HAP-1 (cell line): Measurements from ENCODE around the gene PFKP.

Source experiments
- DNase-seq, 2 experiments: peaks; one replicate each; pipeline ENCODE4 v3.0.0-alpha.2; 2016 to 2020; ENCODE audit warnings: low spot score in 2 of 2
- H3K27me3 ChIP-seq: fragments of 250-450 bp; sonication (Bioruptor Pico); 2 replicates; pipeline ENCODE4 v1.5.1; 2020; ENCODE audit warnings: low read depth, mild to moderate bottlenecking, moderate library complexity
- H3K36me3 ChIP-seq: fragments of 250-450 bp; sonication (Bioruptor Pico); replicated peaks from 2 replicates; pipeline ENCODE4 v1.5.1; 2020; ENCODE audit warnings: mild to moderate bottlenecking
- H3K4me1 ChIP-seq: fragments of 250-450 bp; sonication (Bioruptor Pico); 2 replicates; pipeline ENCODE4 v1.5.1; 2020; ENCODE audit warnings: mild to moderate bottlenecking
- H3K4me3 ChIP-seq: fragments of 250-450 bp; sonication (Bioruptor Pico); 2 replicates; pipeline ENCODE4 v1.5.1; 2020; ENCODE audit warnings: mild to moderate bottlenecking, moderate library complexity
- H3K9me3 ChIP-seq: fragments of 250-450 bp; sonication (Bioruptor Pico); 2 replicates; pipeline ENCODE4 v1.5.1; 2020; ENCODE audit warnings: mild to moderate bottlenecking, moderate library complexity
- in situ Hi-C: fragments of 300-500 bp; cut with MboI; formaldehyde crosslinking; loops from 3 replicates; pipeline ENCODE4 v1.14.3; 2020; ENCODE audit warnings: low sequenced_read_pairs, inconsistent platforms, mixed read lengths

PFKP gene

DNA sequence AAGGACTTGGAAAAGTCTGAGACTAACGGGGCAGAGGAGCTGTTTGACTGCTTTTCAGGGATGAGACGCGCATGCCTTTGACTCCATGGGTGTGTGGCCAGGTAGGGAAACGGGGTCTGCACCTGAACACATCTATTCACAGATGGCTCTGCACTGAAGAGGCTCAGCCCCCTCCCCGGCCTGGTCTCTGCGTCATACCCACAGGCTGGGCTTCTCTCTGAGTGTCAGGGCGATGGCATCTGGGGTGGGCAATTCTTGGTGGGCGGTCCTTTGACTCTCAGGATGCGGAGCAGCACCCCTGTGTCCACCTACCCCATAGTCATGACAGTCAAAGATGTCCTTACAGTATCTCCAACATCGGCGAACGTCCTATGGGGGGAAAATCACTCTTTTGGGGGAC, 23.0 kb downstream of the PFKP start:
- no peak overlapping the region for H3K4me3 ChIP-seq
- H3K36me3 ChIP-seq: peaks cover 24% of the 10 kb centered on the region
- no peaks in the 10 kb centered on the region for H3K9me3 ChIP-seq
- H3K4me1 ChIP-seq: peaks cover 4% of the 10 kb centered on the region
- no peaks in the 10 kb centered on the region for H3K27me3 ChIP-seq
- no peak for DNase-seq
- in situ Hi-C loops: no loop called here

DNA sequence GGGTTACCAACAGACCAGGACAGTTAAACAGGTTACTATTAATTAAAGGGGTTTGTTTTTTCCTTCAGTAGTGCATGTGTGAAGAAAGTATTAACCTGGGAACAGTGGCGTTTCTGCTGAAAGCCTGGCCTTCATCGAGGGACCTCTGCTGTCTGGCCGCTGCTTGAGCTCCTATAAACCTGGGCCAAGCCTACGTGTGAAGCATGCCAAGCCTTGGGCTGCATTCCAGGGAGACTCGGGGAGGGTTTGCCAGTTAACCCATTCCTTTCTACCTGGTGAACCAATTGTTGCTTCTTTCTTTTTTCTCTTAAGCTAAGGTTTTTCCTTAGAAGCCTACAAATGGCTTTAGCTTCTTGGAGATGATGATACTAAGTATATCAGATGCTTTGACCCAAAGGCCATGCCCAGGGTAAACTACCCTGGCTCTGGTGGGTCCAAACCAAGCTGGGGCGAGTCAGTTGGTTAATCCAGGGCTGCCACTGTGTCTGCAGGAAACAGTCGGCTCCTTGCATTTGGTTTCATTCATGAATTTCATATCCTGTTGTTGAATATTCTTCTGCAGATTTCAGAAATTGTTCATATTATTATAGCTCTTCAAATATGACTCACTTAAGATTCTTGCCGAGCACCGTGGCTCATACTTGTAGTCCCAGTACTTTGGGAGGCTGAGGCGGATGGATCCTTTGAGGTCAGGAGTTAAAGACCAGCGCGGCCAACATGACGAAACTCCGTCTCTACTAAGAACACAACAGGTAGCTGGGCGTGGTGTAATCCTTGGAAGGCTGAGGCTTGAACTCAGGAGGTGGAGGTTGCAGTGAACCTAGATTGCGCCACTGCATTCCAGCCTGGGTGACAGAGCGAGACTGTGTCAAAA, 23.8 kb downstream of the PFKP start:
- Histone ChIP-seq H3K9me3 (no peaks in the 10 kb centered on the region), H3K4me3 (no peak overlapping the region), H3K27me3 (no peaks in the 10 kb centered on the region), H3K4me1 (peaks cover 7% of the 10 kb centered on the region), H3K36me3 (peaks cover 22% of the 10 kb centered on the region)
- in situ Hi-C loops: no loop called here
- no peak for DNase-seq

- Histone ChIP-seq H3K4me1 (peaks cover 7% of the 10 kb centered on the region), H3K9me3 (no peaks in the 10 kb centered on the region), H3K27me3 (no peaks in the 10 kb centered on the region), H3K4me3 (no peak overlapping the region), H3K36me3 (peaks cover 19% of the 10 kb centered on the region)
- no peak for DNase-seq
- in situ Hi-C loops: no loop called here
These were observed 24.6 kb downstream of the PFKP start for GRCh38 chr10:3091921-3092320.

- Histone ChIP-seq H3K36me3 (peaks cover 25% of the 10 kb centered on the region), H3K4me1 (peaks cover 7% of the 10 kb centered on the region), H3K27me3 (no peaks in the 10 kb centered on the region), H3K4me3 (no peak overlapping the region), H3K9me3 (no peaks in the 10 kb centered on the region)
- in situ Hi-C loops: no loop called here
- no peak for DNase-seq
These were observed 26.6 kb downstream of the PFKP start for GRCh38 chr10:3093996-3094395.

DNA sequence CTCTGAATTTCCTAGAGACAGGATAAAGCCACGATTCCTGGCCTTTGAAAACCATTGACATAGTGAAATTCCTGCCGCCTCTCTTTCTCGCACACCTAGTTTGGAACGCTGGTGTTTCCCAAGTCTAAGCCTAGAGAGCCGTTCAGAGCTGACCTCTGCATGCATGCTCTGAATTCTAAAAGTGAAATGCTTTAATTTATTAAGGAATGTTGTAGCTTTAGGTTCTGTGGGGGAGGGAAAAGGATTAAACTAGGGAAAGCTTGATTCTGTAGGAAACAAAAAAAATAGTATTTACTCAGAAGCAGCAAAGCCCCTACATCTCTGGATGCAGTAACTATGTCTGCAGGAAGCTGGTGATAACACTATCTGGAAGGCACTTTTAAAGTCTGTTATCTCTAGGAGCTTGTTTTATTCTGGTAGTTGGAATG, 27.3 kb downstream of the PFKP start:
- Histone ChIP-seq H3K27me3 (no peaks in the 10 kb centered on the region), H3K36me3 (peaks cover 30% of the 10 kb centered on the region), H3K9me3 (no peaks in the 10 kb centered on the region), H3K4me3 (no peak overlapping the region), H3K4me1 (peaks cover 7% of the 10 kb centered on the region)
- no peak for DNase-seq
- in situ Hi-C loops: no loop called here

DNA sequence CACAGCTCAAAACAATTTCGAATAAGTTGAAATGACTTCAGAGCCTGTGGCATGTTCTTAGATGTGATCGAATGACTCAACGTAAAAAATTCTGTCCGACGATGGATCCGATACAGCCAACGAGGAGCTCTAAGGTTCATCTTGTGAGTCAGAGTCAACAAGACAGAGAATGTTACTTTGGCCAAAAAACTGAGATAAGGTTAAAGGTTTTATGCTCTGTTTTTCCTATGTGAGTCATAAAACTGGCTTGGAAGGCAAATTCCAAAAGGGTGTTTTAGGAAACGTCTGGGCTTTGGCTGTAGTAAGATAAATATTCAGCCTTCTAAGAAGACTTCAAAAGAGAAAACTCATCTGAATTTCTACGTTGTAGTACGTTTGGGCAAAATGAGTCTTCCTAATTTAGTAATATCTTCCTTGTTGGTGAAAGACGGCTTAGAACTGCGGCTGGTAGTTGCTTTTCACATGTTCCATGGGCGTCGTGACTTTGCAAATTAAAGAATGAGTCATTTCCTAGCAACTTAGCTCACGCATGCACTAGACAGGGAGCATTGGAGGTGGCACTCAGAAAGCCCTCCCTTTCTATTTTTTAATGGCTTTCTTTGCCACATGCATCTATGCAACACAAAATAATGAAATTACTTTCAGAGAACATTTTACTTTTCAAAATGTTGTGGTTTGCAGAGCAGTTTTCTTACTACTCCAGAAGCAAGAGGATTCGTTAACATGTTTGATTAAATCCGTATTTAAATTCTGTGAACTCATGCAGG, 28.2 kb downstream of the PFKP start:
- H3K27me3 ChIP-seq: no peaks in the 10 kb centered on the region
- H3K4me1 ChIP-seq: peaks cover 7% of the 10 kb centered on the region
- H3K9me3 ChIP-seq: no peaks in the 10 kb centered on the region
- in situ Hi-C loops: no loop called here
- peaks cover 23% of the 10 kb centered on the region for H3K36me3 ChIP-seq
- DNase-seq: no peak
- H3K4me3 ChIP-seq: no peak overlapping the region

DNA sequence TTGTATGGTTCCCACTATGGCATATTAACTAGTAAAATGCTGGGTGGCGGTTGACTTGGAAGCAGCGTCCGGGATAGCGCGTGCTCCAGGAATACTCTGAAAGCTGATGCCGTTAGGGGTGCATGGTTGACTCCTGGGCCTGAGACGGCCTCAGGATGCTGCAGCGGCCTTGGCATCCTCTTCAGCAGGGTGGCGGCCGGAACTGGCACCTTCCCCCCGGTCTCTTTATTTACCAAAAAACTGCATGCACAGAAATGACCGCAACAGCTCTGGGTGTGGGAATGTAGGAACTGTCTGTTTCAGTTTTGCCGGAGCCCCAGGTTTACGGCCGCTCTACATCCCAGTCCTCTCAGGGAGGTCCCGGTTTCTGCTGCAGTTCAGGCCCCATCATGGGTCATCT, 28.8 kb downstream of the PFKP start:
- no peak for DNase-seq
- peaks cover 21% of the 10 kb centered on the region for H3K36me3 ChIP-seq
- peaks cover 7% of the 10 kb centered on the region for H3K4me1 ChIP-seq
- in situ Hi-C loops: no loop called here
- H3K4me3 ChIP-seq: no peak overlapping the region
- no peaks in the 10 kb centered on the region for H3K9me3 ChIP-seq
- no peaks in the 10 kb centered on the region for H3K27me3 ChIP-seq

- Histone ChIP-seq H3K27me3 (no peaks in the 10 kb centered on the region), H3K4me1 (peaks cover 7% of the 10 kb centered on the region), H3K4me3 (no peak overlapping the region), H3K9me3 (no peaks in the 10 kb centered on the region), H3K36me3 (peaks cover 22% of the 10 kb centered on the region)
- in situ Hi-C loops: no loop called here
- no peak for DNase-seq
These were observed 29.8 kb downstream of the PFKP start for GRCh38 chr10:3097160-3097559.

GRCh38 chr10:3098689-3099088, 31.3 kb downstream of the PFKP start:
- Histone ChIP-seq H3K36me3 (peaks cover 34% of the 10 kb centered on the region), H3K4me3 (no peak overlapping the region), H3K9me3 (no peaks in the 10 kb centered on the region), H3K27me3 (no peaks in the 10 kb centered on the region), H3K4me1 (peaks cover 11% of the 10 kb centered on the region)
- no peak for DNase-seq
- in situ Hi-C loops: no loop called here

- in situ Hi-C loops: no loop called here
- peaks cover 37% of the 10 kb centered on the region for H3K36me3 ChIP-seq
- no peak for DNase-seq
These were observed 32.1 kb downstream of the PFKP start for GRCh38 chr10:3099291-3100092.

GRCh38 chr10:3100093-3100792, 32.9 kb downstream of the PFKP start:
- no peak for DNase-seq
- Histone ChIP-seq H3K27me3 (no peaks in the 10 kb centered on the region), H3K4me1 (peaks cover 9% of the 10 kb centered on the region), H3K4me3 (no peak overlapping the region), H3K9me3 (no peaks in the 10 kb centered on the region), H3K36me3 (peaks cover 43% of the 10 kb centered on the region)
- in situ Hi-C loops: no loop called here

More at GRCh38 chr10:3099291-3100092, 32.1 kb downstream of the PFKP start:
- no peaks in the 10 kb centered on the region for H3K27me3 ChIP-seq
- H3K9me3 ChIP-seq: no peaks in the 10 kb centered on the region
- no peak overlapping the region for H3K4me3 ChIP-seq
- peaks cover 11% of the 10 kb centered on the region for H3K4me1 ChIP-seq

- Histone ChIP-seq H3K4me1 (peaks cover 5% of the 10 kb centered on the region; the same call in 1 of the 2 replicates), H3K36me3 (peaks cover 47% of the 10 kb centered on the region)
These were observed 33.7 kb downstream of the PFKP start for GRCh38 chr10:3100856-3101640.

More at GRCh38 chr10:3100856-3101640, 33.7 kb downstream of the PFKP start:
- Histone ChIP-seq H3K27me3 (no peaks in the 10 kb centered on the region), H3K4me3 (no peak overlapping the region), H3K9me3 (no peaks in the 10 kb centered on the region)
- DNase-seq: no peak
- in situ Hi-C loops: no loop called here
